Measurements from ENCODE around the gene TOR1AIP1.
"Not testable (repeated sequence)": the region's sequence is repeated elsewhere in the genome, so short reads cannot be mapped to it uniquely, and the experiment has no call there.

The TOR1AIP1 gene

DNA sequence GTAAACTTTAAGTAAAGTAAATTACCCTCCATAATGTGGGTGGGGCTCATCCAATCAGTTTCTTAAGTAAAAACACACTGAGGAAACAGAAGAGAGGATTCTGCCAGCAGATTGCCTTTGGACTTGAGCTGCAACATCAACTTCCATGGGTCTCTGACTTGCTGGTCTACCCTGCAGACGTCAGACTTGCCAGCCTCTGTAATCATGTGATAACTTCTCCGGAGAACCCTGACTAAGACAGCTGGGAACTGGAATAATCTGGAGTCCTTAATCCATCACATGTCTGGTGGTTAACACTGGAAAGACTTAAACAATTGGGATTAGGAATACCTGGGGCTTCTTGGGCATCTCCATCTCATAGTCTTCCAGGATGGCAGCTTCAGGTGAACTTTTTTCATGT lies 59.4 kb downstream of the TOR1AIP1 start:
- DNase-seq = no peak

DNA sequence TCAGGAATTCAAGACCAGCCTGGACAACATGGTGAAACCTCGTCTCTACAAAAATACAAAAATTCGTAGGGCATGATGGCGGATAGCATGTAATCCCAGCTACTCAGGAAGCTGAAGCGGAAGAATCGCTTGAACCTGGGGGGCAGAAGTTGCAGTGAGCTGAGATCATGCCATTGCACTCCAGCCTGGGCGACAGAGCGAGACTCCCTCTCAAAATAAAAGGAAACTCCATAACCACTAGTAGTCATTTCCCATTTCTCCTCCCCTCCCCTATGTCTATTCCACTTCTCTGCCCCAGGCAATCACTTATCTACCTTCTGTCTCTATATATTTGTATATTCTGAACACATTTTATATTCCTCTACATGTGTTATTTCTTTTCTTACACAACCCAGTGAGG lies 68.6 kb downstream of the TOR1AIP1 start:
- DNase-seq = no peak

DNA sequence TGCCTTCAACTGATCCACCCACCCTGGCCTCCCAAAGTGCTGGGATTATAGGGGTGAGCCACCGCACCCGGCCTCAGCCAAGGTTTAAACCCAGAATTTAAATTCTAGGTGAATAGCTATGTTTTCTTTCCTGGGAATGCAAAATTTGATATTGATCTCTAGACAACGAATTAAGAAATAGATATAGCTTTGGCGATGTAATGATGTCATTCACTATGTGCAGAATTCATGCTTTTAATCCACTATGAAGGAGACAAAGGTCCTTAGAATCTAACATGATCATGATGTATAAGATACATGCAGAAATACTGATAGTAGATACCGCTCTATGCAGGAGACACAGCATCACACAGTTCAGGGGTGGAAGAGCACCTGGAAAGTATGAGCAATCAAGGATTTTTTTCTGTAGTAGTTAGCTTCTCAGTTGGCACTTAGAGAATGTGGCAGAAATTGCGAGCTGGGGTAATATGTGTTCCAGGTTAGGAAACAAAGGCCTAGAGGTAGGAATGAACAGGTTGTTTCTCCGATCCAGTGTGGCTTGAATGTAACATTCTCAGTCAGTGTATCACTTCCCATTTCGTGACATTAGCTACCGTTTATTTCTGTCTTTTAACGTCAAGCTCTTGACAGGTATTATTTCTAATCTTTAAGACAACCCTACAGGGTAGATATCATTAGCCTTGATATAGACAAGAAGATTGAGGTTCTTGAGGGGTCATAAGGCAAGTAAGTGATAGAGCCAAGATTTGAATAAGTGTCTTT lies 69.5 kb downstream of the TOR1AIP1 start:
- no peak for DNase-seq

DNA sequence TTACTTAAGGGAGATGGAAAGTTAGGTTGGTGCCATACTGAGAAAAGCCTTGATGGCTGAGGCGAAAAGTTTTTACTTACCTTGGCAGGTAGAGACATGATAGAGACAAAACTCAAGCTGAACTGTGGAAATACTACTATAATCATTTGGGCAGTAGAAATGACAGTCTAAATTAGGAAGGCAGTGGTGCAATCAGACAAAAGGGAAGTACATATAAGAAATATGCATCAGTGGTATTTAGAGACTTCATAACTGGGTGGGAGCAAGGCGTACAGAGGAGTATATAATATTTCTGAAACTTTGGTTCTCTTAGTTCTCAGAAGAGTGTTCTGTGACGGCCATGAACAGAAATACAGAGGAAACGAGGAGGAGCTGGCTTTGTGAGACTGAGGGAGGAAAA lies 70.1 kb downstream of the TOR1AIP1 start:
- DNase-seq = no peak

DNA sequence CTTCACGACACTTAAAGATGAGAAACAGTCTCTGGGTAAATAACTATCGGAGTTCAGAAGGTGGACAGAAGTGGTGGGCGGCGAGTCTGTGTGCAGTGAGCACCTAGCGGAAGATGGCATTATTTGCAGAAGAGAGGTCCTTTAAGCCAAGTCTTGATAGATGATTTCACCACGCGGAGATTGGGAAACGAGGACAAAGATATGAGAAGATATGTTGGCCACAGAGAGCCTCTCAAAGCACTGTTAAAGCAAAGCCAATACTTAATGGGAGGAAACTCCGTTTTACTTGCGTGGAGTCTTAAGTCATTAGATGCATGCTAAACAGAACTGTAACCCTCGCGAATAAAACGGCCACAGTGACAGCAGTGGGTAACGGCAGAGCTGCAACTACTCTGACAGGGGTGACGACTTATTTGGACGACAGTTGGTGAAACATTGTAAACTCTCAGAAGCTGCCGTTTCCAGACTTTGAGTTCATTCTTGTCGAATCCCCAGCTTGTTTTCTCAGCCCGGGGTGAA lies 71.9 kb downstream of the TOR1AIP1 start:
- DNase-seq = peak; percentile 33

DNA sequence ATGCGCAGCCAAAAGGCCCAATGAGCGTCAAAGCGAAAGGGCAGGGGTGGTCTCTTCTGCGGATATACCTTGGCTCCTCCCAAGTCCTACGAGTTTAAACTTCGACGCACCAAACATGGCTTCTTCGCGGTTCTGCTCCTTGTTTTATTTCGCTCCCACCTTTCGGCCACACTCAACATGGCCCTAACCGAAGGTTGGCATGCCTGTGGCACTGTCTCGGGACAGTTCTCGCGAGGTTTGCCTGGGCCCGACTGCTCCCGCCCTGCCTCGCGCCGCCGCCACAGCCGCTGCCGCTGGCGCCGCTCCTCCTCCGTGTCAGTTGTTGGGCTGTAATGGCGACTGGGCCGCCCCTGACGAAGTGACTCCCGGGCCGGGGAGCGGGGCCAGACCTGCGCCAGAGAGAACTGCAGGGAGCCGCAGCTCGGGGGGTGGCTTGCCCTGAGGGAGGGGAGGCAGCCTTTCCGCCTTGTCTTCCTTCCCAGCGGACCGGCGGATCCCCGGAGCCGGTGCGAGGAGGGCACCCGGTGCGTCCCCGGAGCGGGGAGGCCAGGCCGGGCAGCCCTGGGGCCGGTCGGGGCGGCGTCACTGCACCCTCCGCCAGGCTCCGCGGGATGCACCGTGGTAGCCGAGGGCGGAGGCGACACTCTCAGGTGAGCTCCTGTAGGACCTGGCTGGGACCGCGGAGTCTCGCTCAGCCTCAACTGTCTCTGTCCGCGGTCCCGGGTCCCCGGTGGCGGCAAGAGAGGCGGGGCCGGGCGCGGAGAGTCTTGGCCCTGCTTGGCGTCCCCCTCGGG lies 72.6 kb downstream of the TOR1AIP1 start, which contains the start of gene CEP350:
Gene CEP350, plus strand, starts transcription at position 318 of the 794 bp plus-strand sequence. CDS start 31,372 bp downstream, outside the sequence.
- peak; percentile 99 for DNase-seq

DNA sequence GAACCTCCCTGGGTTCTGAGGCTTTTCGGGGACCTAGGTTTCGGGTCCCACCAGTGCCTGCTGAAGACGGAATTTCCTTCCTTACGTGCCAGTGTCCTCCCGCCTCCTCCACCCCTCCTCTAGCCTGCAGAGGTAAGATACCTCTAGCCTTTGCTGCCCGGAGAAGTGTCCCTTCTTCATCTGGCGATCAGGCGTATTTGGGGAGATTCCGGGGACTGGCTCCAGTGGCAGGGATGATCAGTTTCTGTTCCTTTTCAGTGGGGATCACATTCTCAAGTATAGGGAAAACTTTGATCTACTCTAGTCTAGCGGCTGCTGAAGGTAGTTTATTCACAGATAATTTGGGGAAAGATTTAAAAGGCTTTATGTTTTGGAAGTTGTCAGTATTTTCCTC lies 73.2 kb downstream of the TOR1AIP1 start:
- DNase-seq = peak; percentile 27

DNA sequence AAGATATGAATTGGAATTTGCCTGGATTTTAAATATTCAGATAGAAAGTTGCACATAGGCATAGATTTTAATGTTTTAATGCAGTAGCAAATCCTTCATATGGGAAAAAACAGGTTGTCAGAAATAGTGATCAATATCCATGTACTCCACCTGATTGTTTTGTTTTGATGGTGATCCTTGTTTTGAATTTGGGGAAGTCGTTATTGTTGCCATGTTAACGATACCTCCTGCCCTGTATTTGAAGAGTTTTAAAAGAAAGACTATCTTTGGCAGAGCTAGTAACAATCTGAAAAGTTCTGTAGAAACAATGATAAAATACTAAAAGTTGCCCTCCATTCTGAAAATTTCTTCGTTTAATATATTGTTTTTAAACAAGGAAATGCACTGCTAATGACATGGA lies 73.6 kb downstream of the TOR1AIP1 start:
- no peak for DNase-seq

DNA sequence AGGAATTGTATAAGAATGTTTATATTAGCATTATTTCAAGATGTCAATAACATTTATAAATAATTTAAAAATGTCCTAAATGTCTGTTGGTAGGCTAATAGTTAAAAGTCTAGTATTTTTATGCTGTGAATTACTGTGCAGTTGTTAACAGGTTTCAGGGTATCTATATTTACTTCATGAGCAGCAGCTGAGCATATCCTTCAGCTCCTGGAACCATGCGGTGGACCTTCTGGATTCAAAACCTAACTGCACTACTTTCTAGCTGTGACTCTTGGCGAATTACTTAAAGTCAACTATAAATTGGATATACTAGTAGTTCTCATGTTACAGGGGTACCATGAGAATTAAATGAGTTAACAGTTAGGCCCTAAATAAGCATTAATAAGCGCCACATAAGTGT lies 76.3 kb downstream of the TOR1AIP1 start:
- DNase-seq = no peak

DNA sequence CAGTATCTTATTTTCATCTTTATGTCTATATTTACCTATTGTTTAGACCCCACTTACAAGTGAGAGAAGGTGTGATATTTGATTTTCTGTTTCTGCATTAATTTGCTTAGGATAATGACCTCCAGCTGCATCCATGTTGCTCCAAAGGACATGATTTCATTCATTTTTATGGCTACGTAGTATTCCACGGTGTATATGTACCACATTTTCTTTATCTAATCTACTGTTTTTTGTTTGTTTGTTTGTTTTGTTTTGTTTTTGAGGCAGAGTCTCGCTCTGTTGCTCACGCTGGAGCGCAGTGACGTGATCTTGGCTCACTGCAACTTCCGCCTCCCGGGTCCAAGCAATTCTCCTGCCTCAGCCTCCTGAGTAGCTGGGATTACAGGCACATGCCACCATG lies 80.1 kb downstream of the TOR1AIP1 start:
- DNase-seq = not testable (repeated sequence)

DNA sequence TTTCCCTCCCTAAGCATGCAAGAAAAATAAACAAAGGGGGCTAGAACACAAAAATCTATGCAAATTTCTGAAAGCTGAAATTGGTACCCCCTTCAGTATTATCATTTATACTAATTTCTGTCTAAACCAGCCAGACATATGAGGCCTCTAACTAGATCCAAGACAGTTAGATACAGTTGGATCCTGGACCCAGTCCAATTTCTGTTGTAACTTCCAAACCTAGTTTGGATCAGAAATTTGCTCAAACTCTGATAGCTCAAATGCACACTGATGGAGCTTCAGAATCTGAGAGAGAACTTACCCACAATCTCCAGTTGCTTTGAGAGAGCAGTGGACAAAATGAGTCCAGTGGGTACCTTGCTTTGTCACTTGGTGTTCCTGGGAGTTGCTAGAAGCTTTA lies 84.5 kb downstream of the TOR1AIP1 start:
- no peak for DNase-seq

DNA sequence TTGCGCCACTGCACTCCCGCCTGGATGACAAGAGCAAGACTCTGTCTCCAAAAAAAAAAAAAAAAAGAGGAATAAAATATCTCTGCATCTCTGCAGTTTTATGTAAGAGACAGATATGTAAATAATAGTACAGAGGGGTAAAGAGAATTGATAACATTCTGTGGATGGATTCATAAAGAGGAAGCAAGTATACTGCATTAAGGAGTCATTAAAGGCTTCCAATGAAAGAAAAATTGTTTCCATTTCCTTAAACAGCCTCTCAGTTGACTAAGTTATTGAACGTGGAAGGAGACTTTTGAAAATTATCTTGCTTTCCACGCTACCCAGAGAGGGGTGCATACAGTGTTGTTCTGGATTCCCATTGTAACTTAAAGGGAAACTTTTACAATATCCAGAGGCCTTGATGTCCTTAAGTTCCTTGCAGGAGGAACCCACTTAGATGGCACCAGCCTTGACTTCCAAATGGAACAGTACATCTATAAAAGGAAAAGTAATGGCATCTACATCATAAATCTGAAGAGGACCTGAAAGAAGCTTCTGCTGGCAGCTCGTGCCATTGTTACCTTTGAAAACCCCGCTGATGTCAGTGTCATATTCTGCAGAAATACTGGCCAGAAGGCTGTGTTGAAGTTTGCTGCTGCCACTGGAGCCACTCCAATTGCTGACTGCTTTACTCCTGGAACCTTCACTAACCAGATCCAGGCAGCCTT lies 86.4 kb downstream of the TOR1AIP1 start:
- no peak for DNase-seq

DNA sequence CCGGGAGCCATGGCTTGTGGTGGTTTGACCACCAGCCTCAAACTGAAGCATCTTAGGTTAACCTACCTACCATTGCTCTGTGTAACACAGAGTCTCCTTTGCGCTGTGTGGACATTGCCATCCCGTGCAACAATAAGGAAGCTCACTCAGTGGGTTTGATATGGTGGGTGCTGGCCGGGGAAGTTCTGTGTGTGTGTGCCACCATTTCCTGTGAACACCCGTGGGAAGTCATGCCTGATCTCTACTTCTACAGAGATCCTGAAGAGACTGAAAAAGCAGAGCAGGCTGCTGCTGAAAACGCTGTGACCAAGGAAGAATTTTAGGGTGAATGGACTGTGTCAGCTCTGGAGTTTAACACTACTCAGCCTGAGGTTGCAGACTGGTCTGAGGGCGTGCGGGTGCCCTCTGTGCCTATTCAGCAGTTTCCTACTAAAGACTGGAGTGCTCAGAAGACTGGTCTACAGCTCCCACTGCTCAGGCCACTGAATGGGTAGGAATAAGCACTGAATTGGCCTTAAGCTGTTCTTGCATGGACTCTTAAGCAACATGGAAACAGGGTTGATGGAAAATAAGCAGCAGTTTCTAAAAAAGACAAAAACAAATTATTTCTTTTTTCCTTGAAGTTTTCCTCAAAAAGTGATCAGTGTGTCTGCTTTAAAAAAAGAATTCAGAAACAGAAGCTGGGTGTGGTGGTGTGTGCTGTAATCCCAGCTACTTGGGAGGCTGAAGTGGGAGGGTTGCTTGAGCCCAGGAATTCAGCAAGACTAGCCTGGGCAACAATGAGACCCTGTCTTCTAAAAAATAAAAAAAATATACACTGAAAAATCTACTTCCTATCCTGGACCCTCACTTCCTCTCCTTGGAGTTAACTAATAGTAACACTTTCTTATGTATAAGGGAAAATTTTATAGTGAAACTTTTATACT lies 87.2 kb downstream of the TOR1AIP1 start:
- DNase-seq = no peak

All from CD4-positive, alpha-beta T cell treated with Interleukin-15 for 1 hour (primary cell).